Measurements from ENCODE around the gene PRDM15.

PRDM15 gene, protein sequence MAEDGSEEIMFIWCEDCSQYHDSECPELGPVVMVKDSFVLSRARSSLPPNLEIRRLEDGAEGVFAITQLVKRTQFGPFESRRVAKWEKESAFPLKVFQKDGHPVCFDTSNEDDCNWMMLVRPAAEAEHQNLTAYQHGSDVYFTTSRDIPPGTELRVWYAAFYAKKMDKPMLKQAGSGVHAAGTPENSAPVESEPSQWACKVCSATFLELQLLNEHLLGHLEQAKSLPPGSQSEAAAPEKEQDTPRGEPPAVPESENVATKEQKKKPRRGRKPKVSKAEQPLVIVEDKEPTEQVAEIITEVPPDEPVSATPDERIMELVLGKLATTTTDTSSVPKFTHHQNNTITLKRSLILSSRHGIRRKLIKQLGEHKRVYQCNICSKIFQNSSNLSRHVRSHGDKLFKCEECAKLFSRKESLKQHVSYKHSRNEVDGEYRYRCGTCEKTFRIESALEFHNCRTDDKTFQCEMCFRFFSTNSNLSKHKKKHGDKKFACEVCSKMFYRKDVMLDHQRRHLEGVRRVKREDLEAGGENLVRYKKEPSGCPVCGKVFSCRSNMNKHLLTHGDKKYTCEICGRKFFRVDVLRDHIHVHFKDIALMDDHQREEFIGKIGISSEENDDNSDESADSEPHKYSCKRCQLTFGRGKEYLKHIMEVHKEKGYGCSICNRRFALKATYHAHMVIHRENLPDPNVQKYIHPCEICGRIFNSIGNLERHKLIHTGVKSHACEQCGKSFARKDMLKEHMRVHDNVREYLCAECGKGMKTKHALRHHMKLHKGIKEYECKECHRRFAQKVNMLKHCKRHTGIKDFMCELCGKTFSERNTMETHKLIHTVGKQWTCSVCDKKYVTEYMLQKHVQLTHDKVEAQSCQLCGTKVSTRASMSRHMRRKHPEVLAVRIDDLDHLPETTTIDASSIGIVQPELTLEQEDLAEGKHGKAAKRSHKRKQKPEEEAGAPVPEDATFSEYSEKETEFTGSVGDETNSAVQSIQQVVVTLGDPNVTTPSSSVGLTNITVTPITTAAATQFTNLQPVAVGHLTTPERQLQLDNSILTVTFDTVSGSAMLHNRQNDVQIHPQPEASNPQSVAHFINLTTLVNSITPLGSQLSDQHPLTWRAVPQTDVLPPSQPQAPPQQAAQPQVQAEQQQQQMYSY

GRCh38 chr21:41879190-41879998 lies at the start of gene PRDM15:
Gene PRDM15 (minus strand): TSS chr21:41879344. CDS start chr21:41860363, 18,981 bp downstream.
- TF ChIP-seq, protein P1, sequence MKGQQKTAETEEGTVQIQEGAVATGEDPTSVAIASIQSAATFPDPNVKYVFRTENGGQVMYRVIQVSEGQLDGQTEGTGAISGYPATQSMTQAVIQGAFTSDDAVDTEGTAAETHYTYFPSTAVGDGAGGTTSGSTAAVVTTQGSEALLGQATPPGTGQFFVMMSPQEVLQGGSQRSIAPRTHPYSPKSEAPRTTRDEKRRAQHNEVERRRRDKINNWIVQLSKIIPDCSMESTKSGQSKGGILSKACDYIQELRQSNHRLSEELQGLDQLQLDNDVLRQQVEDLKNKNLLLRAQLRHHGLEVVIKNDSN (IDR thresholded peaks at IDR 0.05) = peak; percentile 11; the same call in 1 of the 2 replicates
- TF ChIP-seq ZBTB7A (IDR thresholded peaks at IDR 0.05; ENCODE audit: low read depth) (peak; percentile 78; the same call in 1 of the 2 replicates), FOXM1 (IDR thresholded peaks at IDR 0.05; ENCODE audit: borderline replicate concordance, low read depth) (no peak), YY1 (IDR thresholded peaks at IDR 0.05; ENCODE audit: low read depth) (no peak; the same call in 1 of the 2 replicates), CREB1 (IDR thresholded peaks at IDR 0.05; ENCODE audit: low read depth) (no peak), RAD21 (IDR thresholded peaks at IDR 0.05; ENCODE audit: low read depth) (no peak), EP300 (IDR thresholded peaks at IDR 0.05; ENCODE audit: borderline replicate concordance) (no peak), EGR1 (IDR thresholded peaks at IDR 0.05) (peak; percentile 95), NFIC (IDR thresholded peaks at IDR 0.05) (no peak), TCF12 (IDR thresholded peaks at IDR 0.05; ENCODE audit: low read depth) (0 out of 2 replicates have a peak, but pooled peaks have one; percentile 50), TAF1 (IDR thresholded peaks at IDR 0.05; ENCODE audit: low read depth) (peak; percentile 61), CEBPB (IDR thresholded peaks at IDR 0.05) (no peak), TEAD4 (IDR thresholded peaks at IDR 0.05) (no peak), REST (IDR thresholded peaks at IDR 0.05; ENCODE audit: low read depth) (no peak)
- TF ChIP-seq, protein P2, sequence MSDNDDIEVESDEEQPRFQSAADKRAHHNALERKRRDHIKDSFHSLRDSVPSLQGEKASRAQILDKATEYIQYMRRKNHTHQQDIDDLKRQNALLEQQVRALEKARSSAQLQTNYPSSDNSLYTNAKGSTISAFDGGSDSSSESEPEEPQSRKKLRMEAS (IDR thresholded peaks at IDR 0.05) = peak; percentile 78

DNA sequence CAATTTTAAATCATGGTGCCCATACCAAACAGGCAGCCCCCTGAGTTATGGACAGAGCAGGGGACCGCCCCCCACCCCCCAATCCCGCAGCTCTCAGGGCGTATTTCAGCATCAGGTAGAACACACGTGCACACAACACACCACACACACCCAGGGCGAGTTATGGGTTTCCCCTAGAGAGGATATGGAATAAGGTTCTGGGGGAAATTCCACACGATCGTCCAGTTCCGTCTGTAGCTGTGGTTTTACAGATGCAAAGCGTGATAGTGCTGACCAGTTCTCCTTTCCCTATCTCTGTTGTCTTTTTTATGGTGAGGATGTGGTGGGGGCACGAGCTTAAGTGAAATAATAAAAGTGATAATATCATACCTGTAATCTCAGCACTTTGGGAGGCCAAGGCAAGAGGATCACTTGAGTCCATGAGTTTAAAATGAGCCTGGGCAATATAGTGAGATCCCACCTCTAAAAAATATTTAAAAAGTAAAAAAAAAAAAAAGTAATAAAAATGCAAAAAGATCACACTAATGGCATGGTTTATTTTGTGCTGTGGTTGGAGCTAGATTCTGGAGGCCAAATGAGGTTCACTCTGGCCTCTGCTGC lies 49.6 kb upstream of the PRDM15 start:
- TF ChIP-seq FOXM1 (IDR thresholded peaks at IDR 0.05; ENCODE audit: borderline replicate concordance, low read depth) (no peak), TCF12 (IDR thresholded peaks at IDR 0.05; ENCODE audit: low read depth) (no peak), TAF1 (IDR thresholded peaks at IDR 0.05; ENCODE audit: low read depth) (no peak), EGR1 (IDR thresholded peaks at IDR 0.05) (no peak), CREB1 (IDR thresholded peaks at IDR 0.05; ENCODE audit: low read depth) (no peak), ZBTB7A (IDR thresholded peaks at IDR 0.05; ENCODE audit: low read depth) (no peak), RAD21 (IDR thresholded peaks at IDR 0.05; ENCODE audit: low read depth) (no peak), CEBPB (IDR thresholded peaks at IDR 0.05) (no peak), TEAD4 (IDR thresholded peaks at IDR 0.05) (no peak)
- TF ChIP-seq, protein P2 (IDR thresholded peaks at IDR 0.05) = no peak
- TF ChIP-seq, protein P1 (IDR thresholded peaks at IDR 0.05) = no peak

DNA sequence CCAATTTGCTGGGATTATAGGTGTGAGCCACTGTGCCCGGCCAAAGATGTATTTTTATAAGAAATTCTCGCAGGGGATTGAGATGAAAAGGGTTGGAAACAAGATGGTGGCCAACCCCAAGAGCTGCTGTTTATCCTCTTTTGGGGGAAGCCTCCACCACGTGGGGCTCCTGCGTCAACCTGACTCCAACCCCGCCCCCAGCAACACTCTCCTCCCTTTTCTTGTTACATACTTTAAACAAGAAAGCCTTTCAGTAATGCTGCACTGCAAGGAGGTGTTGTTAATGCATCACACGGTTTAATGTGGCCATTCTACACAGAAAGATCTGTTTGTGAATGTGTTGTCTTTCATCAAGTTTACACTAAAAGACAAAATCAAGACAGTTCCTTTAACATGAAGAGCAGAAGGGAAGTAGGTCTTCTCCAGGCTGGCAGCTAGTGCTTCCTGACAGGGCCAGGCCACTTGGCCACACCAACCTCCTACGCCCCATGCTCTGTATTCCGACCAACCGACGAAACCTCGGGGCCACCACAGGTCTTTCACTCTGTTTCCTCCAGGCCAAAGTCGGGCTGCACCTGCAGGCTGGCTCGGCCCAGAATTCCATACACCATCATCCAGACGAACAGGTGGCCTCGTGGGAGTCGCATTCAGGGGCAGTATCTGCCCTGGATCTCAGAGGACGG lies 48.7 kb upstream of the PRDM15 start:
- no peak for TF ChIP-seq FOXM1 (IDR thresholded peaks at IDR 0.05; ENCODE audit: borderline replicate concordance, low read depth)
- TF ChIP-seq TCF12 (IDR thresholded peaks at IDR 0.05; ENCODE audit: low read depth) = no peak
- no peak for TF ChIP-seq TAF1 (IDR thresholded peaks at IDR 0.05; ENCODE audit: low read depth)
- no peak for TF ChIP-seq TEAD4 (IDR thresholded peaks at IDR 0.05)
- no peak for TF ChIP-seq ZBTB7A (IDR thresholded peaks at IDR 0.05; ENCODE audit: low read depth)
- TF ChIP-seq CREB1 (IDR thresholded peaks at IDR 0.05; ENCODE audit: low read depth) = no peak
- TF ChIP-seq RAD21 (IDR thresholded peaks at IDR 0.05; ENCODE audit: low read depth) = no peak
- TF ChIP-seq, protein P2 (IDR thresholded peaks at IDR 0.05) = no peak
- no peak for TF ChIP-seq EGR1 (IDR thresholded peaks at IDR 0.05)
- TF ChIP-seq CEBPB (IDR thresholded peaks at IDR 0.05) = no peak
- no peak for TF ChIP-seq NFIC (IDR thresholded peaks at IDR 0.05)

- TF ChIP-seq TCF12 (IDR thresholded peaks at IDR 0.05; ENCODE audit: low read depth) (no peak), TEAD4 (IDR thresholded peaks at IDR 0.05) (no peak), ZBTB7A (IDR thresholded peaks at IDR 0.05; ENCODE audit: low read depth) (no peak), REST (IDR thresholded peaks at IDR 0.05; ENCODE audit: low read depth) (no peak), YY1 (IDR thresholded peaks at IDR 0.05; ENCODE audit: low read depth) (no peak), NFIC (IDR thresholded peaks at IDR 0.05) (no peak), FOXM1 (IDR thresholded peaks at IDR 0.05; ENCODE audit: borderline replicate concordance, low read depth) (no peak), EP300 (IDR thresholded peaks at IDR 0.05; ENCODE audit: borderline replicate concordance) (no peak), TAF1 (IDR thresholded peaks at IDR 0.05; ENCODE audit: low read depth) (no peak)
- TF ChIP-seq, protein P2 (IDR thresholded peaks at IDR 0.05) = no peak
Measured at GRCh38 chr21:41926807-41927171, 47.6 kb upstream of the PRDM15 start.

Measured in Ishikawa (cell line).